PFSK-1 (cell line): Measurements from ENCODE around the gene YAF2.

Source experiments
- FOXP2 ChIP-seq: optimal IDR thresholded peaks from 2 replicates; pipeline ENCODE3; 2011; ENCODE audit warnings: borderline replicate concordance, control low read depth, inconsistent platforms; ENCODE audit not compliant: insufficient read depth; ENCODE audit errors: extremely low read length, extremely low read depth
- POLR2AphosphoS5 ChIP-seq: IDR thresholded peaks from 2 replicates; pipeline ENCODE4 v1.6.1; 2012; ENCODE audit warnings: low read depth, mild to moderate bottlenecking, control low read depth, low read length, moderate library complexity
- TAF1 ChIP-seq: IDR thresholded peaks from 2 replicates; pipeline ENCODE4 v1.6.1; 2012; ENCODE audit warnings: low read length, control low read depth, borderline replicate concordance; ENCODE audit not compliant: insufficient read depth
- TF ChIP-seq, protein P1 (sequence below), 2 experiments: IDR thresholded peaks; 2 replicates each; pipeline versions ENCODE4 v1.6.1 to v1.8.0; 2011 to 2012; ENCODE audit warnings: low read depth in 2 of 2, low read length in 2 of 2, control low read depth in 1 of 2, inconsistent platforms in 1 of 2, mild to moderate bottlenecking in 1 of 2, moderate library complexity in 1 of 2; ENCODE audit not compliant: insufficient read depth in 1 of 2

DNA sequence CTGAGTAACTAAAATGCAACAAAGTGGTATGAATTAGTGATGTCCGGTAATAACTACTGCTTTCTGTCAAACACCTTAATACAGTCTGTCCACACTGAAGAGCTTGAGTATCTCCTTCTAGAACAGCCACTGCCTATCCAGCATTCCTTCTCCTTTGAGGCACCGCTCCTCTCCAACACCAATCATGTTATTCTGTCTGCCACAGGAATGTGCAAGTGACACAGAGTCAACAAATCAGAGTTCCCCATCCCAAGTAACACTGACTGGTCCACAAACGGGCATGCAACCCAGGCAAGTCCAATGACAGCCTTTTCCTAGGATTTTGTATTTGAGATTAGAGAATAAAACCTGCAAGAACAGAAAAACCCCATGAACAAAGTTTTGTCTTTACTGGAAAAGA lies 97.1 kb downstream of the YAF2 start:
- no peak for TF ChIP-seq FOXP2
- TF ChIP-seq, protein P1, sequence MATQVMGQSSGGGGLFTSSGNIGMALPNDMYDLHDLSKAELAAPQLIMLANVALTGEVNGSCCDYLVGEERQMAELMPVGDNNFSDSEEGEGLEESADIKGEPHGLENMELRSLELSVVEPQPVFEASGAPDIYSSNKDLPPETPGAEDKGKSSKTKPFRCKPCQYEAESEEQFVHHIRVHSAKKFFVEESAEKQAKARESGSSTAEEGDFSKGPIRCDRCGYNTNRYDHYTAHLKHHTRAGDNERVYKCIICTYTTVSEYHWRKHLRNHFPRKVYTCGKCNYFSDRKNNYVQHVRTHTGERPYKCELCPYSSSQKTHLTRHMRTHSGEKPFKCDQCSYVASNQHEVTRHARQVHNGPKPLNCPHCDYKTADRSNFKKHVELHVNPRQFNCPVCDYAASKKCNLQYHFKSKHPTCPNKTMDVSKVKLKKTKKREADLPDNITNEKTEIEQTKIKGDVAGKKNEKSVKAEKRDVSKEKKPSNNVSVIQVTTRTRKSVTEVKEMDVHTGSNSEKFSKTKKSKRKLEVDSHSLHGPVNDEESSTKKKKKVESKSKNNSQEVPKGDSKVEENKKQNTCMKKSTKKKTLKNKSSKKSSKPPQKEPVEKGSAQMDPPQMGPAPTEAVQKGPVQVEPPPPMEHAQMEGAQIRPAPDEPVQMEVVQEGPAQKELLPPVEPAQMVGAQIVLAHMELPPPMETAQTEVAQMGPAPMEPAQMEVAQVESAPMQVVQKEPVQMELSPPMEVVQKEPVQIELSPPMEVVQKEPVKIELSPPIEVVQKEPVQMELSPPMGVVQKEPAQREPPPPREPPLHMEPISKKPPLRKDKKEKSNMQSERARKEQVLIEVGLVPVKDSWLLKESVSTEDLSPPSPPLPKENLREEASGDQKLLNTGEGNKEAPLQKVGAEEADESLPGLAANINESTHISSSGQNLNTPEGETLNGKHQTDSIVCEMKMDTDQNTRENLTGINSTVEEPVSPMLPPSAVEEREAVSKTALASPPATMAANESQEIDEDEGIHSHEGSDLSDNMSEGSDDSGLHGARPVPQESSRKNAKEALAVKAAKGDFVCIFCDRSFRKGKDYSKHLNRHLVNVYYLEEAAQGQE (IDR thresholded peaks at IDR 0.05; ENCODE audit: insufficient read depth in 1 of 2, low read depth in 2 of 2, low read length in 2 of 2): no peak
- no peak for TF ChIP-seq POLR2AphosphoS5
- TF ChIP-seq TAF1: no peak
